HCT116 (cell line): Measurements from ENCODE around the gene PSG4.
"Not testable (repeated sequence)": the region's sequence is repeated elsewhere in the genome, so short reads cannot be mapped to it uniquely, and the experiment has no call there.

Experiments
- CEBPB ChIP-seq: IDR thresholded peaks from 2 replicates; pipeline ENCODE4 v1.6.1; 2012; ENCODE audit warnings: low read depth
- CTCF ChIP-seq, 3 experiments: fragments of 200-600 bp in 1 of 3; sonication (generic) in 1 of 3; IDR thresholded peaks in 2 of 3; conservative IDR thresholded peaks in 1 of 3; 2 replicates each; pipeline ENCODE4 v1.5.1; 2012 to 2017; ENCODE audit warnings: low read depth in 2 of 3, low read length in 2 of 3, antibody characterized with exemption in 1 of 3, borderline replicate concordance in 1 of 3, control low read depth in 1 of 3, mild to moderate bottlenecking in 1 of 3, mixed read lengths in 1 of 3, mixed run types in 1 of 3, moderate library complexity in 1 of 3; ENCODE audit not compliant: insufficient read depth in 1 of 3
- EZH2phosphoT487 ChIP-seq: fragments of 200-600 bp; IDR thresholded peaks from 2 replicates; pipeline ENCODE4 v1.6.1; 2018; ENCODE audit warnings: antibody characterized with exemption, borderline replicate concordance
- MAX ChIP-seq: IDR thresholded peaks from 2 replicates; pipeline ENCODE4 v1.6.1; 2012
- POLR2A ChIP-seq: IDR thresholded peaks from 2 replicates; pipeline ENCODE4 v1.7.0; 2011; ENCODE audit warnings: borderline replicate concordance; ENCODE audit not compliant: insufficient read depth, insufficient read length; ENCODE audit errors: extremely low read depth
- POLR2AphosphoS5 ChIP-seq: IDR thresholded peaks from 2 replicates; pipeline ENCODE4 v1.6.1; 2011; ENCODE audit warnings: mild to moderate bottlenecking, low read depth, low read length, moderate library complexity
- SRF ChIP-seq: IDR thresholded peaks from 2 replicates; pipeline ENCODE4 v1.6.1; 2012; ENCODE audit warnings: low read depth

DNA sequence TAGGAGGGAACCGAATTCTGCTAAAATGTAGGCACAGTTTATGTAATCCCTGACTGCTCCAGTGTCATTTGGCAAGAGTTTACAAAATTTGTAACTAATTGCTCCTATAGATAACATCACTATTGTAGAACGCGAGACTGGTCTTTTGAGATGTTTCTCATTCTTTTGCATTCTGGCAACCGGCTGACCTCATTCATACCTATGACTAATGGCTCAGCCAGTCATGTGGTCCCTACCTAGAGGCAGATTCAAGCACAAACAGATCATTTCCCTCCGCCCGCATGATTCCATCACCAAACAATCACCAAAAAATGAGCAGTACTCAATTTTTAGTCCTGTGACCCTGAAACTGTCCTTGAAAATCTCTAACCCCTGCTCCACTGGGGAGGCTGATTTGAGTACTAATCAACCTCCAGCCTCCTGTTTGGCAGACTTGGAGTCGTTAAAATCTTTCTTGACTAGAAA is 4.1 kb downstream of the PSG4 start:
- TF ChIP-seq SRF; CTCF (IDR thresholded peaks at IDR 0.05 in 2 of 3, conservative IDR thresholded peaks at IDR 0.05 in 1 of 3; ENCODE audit: borderline replicate concordance in 1 of 3, insufficient read depth in 1 of 3, low read depth in 2 of 3, low read length in 2 of 3); MAX; EZH2phosphoT487; POLR2AphosphoS5; POLR2A; CEBPB: not testable (repeated sequence)
